HCEC 1CT (cell line): ENCODE results near the gene MND1.

Experiments
- DNase-seq: peaks from one replicate; pipeline ENCODE4 v3.0.0-alpha.2; 2017

MND1 gene

GRCh38 chr4:153344131-153345011 lies at the start of gene MND1:
Gene MND1, plus strand, starts transcription at chr4:153344688. Its CDS starts 50 bp downstream, at chr4:153344738.
- DNase-seq = peak; percentile 68

- DNase-seq = no peak
Measured at GRCh38 chr4:153295131-153295755, 49.2 kb upstream of the MND1 start.

- peak; percentile 40 for DNase-seq
Measured at GRCh38 chr4:153296040-153296823, 48.3 kb upstream of the MND1 start.

- no peak for DNase-seq
Measured at GRCh38 chr4:153297116-153297515, 47.4 kb upstream of the MND1 start.

- DNase-seq = no peak
Measured at GRCh38 chr4:153310793-153311192, 33.7 kb upstream of the MND1 start.

- DNase-seq = no peak
Measured at GRCh38 chr4:153314915-153315314, 29.6 kb upstream of the MND1 start.

- DNase-seq = peak; percentile 30
Measured at GRCh38 chr4:153318696-153319320, 25.7 kb upstream of the MND1 start.

GRCh38 chr4:153322791-153323190 lies 21.7 kb upstream of the MND1 start:
- DNase-seq = no peak

- DNase-seq = no peak
Measured at GRCh38 chr4:153324046-153324445, 20.4 kb upstream of the MND1 start.

- no peak for DNase-seq
Measured at GRCh38 chr4:153325558-153325957, 18.9 kb upstream of the MND1 start.

- peak; percentile 21 for DNase-seq
Measured at GRCh38 chr4:153326513-153326912, 18.0 kb upstream of the MND1 start.

GRCh38 chr4:153327247-153327646 lies 17.2 kb upstream of the MND1 start:
- DNase-seq = no peak

- DNase-seq = peak; percentile 47
Measured at GRCh38 chr4:153332936-153333335, 11.6 kb upstream of the MND1 start.

GRCh38 chr4:153333874-153334273 lies 10.6 kb upstream of the MND1 start:
- DNase-seq = no peak

GRCh38 chr4:153335665-153336064 lies 8.8 kb upstream of the MND1 start:
- DNase-seq = peak; percentile 57

- no peak for DNase-seq
Measured at GRCh38 chr4:153337686-153338085, 6.8 kb upstream of the MND1 start.

GRCh38 chr4:153341575-153342090 lies 2.9 kb upstream of the MND1 start:
- peak; percentile 64 for DNase-seq

- no peak for DNase-seq
Measured at GRCh38 chr4:153342751-153343552, 1.5 kb upstream of the MND1 start.

- peak; percentile 53 for DNase-seq
Measured at GRCh38 chr4:153345012-153345981, 809 bp downstream of the MND1 start.

- DNase-seq = no peak
Measured at GRCh38 chr4:153346031-153346430, 1.5 kb downstream of the MND1 start.

GRCh38 chr4:153346563-153346962 lies 2.1 kb downstream of the MND1 start:
- DNase-seq = no peak
